GM18520 (cell line): ENCODE data around the gene MST1R.
"Not testable (repeated sequence)": the region's sequence is repeated elsewhere in the genome, so short reads cannot be mapped to it uniquely, and the experiment has no call there.

ENCODE experiments used
- ATAC-seq: cut with Tn5 transposase; IDR thresholded peaks from one replicate; pipeline ENCODE4 v1.9.1; 2021; ENCODE audit not compliant: unreplicated experiment

MST1R gene

DNA sequence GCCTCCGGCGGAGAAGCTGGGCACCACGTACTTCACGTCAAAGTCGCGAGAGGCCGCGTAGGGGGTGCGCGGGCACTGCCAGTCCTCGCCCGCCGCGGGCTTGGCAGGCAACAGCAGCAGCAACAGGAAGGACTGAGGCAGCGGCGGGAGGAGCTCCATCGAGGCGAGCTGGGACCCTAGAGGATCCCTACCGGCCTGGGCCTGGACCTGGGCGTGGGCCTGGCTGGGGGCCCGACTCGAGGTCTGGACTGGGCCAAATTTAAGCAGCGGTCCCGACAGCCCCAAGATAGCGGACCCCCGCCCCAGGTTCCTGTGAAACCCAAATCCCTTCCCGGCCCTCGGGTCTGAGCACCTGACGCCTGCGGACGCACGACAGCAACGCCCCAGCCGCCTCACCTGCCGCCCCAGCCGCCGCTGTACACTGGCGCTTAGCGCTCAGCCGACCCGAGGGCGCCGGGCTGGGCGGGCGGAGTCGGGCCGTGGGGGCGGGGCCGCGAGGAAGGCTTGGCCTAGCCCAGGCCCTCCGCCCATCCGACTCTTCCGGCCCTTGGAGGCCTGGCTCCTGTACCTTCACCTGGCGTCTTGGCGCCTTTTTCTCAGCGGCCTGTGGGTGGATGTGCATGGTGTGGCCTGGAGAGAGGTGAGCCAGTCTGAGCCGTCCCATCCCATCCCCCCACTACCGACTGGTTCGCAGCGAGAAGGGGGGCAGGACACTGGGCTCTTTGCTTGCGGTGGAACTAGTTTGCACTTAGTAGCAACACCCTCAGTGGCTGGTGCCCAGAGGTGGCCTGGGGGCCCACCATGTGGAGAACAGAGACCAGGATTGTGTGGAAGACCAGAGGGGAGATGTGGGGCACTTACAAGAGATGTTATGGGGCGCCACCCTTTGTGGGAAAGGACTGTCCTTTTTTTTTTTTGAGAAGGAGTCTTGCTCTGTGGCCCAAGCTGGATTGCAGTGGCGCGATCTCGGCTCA lies at the start of gene MST1R:
Gene MST1R, minus strand, starts transcription at position 423 of the 974 bp plus-strand sequence. Its CDS starts 264 bp downstream, at position 159.
- ATAC-seq, result no peak

DNA sequence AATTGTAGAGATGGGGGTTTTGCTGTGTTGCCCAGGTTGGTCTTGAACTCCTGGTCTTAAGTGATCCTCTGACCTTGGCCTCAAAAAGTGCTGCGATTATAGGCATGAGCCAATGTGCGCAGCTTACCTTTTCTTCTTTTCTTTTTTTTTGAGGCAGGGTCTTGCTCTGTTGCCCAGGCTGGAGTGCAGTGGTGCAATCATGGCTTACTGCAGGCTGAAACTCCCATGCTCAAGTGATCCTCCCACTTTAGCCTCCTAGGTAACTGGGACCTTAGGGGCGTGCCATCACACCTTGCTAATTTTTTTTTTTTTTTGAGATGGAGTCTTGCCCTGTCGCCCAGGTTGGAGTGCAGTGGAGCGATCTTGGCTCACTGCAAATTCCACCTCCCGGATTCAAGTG lies 49.3 kb upstream of the MST1R start:
- ATAC-seq, result no peak

DNA sequence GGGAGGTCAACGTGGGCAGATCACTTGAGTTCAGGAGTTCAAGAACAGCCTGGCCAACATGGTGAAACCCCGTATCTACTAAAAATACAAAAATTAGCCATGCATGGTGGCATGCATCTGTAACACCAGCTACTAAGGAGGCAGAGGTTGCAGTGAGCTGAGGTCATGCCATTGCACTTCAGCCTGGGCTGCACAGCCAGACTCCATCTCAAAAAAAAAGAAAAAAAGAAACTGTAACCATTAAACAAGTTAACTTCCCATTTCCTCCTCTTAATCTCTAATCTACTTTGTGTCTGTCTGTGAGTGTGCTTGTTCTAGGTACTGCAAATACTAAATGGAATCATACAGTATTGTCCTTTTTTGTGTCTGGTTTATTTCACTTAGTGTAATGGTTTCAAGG lies 39.0 kb upstream of the MST1R start:
- ATAC-seq, result no peak

- ATAC-seq, result no peak
Observed at GRCh38 chr3:49940667-49941249, 37.1 kb upstream of the MST1R start.

- peak; percentile 78 for ATAC-seq
Observed at GRCh38 chr3:49939858-49940666, 36.4 kb upstream of the MST1R start, which contains the start of gene RBM6. Gene RBM6, plus strand, starts transcription at chr3:49940150. Its CDS starts 22,492 bp downstream, at chr3:49962642.

GRCh38 chr3:49937090-49937489 lies 33.4 kb upstream of the MST1R start:
- ATAC-seq, result no peak

- not testable (repeated sequence) for ATAC-seq
Observed at GRCh38 chr3:49932281-49932680, 28.6 kb upstream of the MST1R start.

DNA sequence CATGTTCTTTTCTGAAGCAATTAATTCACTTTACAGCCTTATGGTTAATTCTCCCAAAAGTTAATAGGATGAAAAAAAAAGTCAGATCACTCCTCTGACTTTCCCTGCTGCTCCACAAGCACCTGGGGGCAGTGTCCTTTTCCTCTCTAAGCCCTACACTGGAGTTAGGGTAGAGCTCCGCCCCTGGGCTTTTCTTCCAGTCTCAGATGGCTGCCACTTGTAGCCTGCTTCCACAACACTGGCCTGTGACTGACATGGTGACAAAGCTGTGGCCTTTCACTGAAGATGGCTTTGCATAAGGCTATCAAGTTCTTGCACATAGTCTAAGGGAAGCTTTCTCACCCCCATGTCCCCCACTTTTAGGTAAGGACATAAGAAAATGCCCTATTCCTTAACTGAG lies 27.2 kb upstream of the MST1R start:
- ATAC-seq, result no peak

- no peak for ATAC-seq
Observed at GRCh38 chr3:49930168-49930690, 26.6 kb upstream of the MST1R start.

- ATAC-seq, result peak; percentile 79
Observed at GRCh38 chr3:49929291-49930167, 25.9 kb upstream of the MST1R start, which contains the start of gene MON1A. Gene MON1A, minus strand, starts transcription at chr3:49929811. Its CDS starts 16,465 bp downstream, at chr3:49913346.

DNA sequence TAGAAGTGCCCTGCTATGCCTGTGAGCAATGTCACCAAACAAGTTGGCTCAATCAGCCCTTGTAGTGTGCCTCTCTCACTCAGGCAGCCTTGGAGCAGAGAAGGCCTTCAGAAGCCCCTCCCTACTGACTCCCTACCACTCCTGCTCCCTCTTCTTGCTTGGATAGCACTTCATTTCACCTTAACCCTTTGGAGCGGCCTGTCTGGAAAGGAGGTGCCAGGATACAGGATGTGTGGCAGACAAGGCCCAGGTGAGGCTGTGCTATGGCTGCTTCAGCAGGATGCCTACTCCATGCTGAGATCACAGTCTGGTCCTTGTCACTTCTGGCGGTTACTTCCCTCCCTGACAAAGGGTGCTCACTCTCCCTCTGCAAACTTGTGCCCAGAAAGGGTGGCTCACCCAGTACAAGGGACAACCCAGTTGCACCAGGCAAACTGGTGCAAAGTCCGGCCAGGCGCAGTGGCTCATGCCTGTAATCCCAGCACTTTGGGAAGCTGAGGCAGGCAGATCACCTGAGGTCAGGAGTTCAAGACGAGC lies 24.9 kb upstream of the MST1R start:
- no peak for ATAC-seq

DNA sequence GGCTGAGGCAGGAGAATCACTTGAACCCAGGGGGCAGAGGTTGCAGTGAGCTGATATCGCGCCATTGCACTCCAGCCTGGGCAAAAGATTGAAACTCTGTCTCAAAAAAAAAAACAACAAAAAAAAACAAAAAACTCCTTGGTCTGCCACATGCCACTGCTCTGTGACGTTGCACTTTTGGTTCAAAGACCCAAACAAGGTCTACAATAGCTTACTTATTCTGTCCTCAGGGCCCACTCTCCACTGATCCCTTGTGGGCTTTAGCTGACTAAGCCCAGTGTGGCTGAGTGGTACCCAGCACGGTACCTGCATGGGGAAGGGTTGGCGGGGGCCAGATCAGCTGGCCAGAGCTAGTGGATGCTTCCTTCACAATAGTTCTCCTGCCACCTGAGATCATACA lies 24.1 kb upstream of the MST1R start:
- ATAC-seq, result no peak

DNA sequence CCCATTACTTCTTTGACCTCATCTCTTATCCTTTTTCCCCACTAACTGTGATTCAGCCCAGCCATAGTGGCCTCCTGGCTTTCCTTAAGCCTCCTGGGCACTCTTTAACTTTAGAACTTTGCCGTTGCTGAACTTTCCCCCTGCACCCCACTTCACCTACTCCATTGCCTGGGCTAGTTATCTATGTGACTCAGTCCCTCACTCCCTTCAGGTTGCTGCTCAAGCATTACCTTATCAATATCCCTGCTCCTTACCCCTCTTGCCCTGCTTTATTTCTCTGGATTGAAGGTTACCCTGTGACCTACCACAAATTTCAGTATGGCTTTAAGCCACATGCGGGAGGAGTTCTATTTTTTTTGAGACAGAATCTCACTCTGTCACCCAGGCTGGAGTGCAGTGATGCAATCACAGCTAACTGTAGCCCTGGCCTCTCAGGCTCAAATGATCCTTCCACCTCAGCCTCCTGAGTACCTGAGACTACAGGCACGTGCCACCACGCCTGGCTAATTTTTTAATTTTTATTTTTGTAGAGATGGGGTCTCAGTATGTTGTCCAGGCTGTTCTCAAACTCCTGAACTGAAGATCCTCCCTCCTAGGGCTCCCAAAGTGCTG lies 22.6 kb upstream of the MST1R start:
- ATAC-seq, result no peak

DNA sequence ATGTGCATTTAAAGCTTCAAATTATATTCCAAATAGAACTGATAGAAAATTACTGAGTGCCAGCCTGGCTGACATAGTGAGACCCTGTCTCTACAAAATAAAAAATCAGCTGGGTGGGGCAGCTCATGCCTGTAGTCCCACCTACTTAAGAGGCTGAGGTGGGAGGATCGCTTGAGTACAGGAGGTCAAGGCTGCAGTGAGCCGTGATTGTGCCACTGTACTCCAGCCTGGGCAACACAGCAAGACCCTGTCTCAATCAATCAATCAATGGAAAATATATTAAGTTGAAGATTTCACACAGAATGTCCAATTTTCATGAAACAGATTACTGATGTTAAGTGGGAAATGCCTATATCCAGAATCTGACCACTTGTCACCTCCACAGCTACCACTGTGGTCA lies 21.8 kb upstream of the MST1R start:
- no peak for ATAC-seq

DNA sequence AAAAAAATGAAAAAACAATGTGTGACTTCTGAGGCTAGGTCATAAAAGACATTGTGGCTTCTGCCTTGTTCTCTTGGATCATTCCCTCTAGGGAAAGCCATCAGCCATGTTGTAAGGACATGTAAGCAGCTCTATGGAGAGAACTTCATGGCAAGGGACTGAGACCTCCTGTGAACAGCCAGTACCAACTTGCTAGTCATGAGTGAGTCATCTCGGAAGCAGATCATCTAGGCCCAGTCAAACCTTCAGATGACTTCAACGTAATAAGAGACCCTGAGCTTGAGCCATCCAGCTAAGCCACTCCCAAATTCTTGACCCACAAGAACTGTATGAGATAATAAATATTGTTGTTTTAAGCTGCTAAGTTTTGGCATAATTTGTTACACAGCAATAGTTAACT lies 21.0 kb upstream of the MST1R start:
- no peak for ATAC-seq

DNA sequence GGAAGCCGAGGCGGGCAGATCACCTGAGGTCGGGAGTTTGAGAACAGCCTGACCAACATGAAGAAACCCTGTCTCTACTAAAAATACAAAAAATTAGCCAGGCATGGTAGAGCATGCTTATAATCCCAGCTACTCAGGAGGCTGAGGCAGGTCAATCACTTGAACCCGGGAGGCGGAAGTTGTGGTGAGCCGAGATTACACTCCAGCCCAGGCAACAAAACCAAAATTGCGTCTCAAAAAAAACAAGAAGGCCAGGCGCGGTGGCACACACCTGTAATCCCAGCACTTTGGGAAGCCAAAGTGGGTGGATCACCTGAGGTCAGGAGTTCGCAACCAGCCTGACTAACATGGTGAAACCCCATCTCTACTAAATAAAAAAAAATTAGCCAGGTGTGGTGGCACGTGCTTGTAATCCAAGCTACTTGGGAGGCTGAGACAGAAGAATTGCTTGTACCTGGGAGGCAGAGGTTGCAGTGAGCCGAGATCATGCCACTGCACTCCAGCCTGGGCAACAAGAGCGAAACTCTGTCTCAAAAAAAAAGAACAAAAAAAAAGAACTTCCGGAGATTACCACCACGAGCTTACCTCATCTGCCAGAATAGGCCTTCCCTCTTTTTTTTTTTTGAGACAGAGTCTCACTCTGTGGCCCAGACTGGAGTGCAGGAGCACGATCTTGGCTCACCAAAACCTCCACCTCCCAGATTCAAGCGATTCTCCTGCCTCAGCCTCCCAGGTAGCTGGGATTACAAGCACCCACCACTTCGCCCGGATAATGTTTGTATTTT lies 14.3 kb upstream of the MST1R start:
- not testable (repeated sequence) for ATAC-seq

DNA sequence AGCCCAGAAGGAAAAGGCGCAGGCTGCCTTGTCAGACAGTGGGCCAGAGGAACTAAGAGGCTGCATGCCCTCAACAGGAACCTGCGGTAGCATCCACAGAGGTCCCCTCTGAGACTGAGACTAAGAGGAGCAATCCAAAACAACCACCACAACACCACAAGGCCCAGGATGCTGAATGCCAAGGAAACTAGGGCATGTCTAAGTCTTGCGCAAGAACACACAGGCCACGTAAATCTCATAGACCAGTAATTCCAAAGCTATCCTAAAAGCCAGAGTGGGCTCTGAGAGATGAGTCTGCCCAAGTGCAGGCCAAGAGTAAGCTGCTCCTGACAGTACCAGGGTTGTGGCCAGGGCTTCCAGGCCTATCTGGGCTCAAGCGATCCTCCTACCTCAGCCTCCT lies 13.0 kb upstream of the MST1R start:
- no peak for ATAC-seq

GRCh38 chr3:49914906-49915305 lies 11.2 kb upstream of the MST1R start:
- ATAC-seq, result no peak

- no peak for ATAC-seq
Observed at GRCh38 chr3:49912881-49913281, 9.2 kb upstream of the MST1R start.
